Measurements from ENCODE around the gene LMO7.

The LMO7 gene

GRCh38 chr13:75811361-75811760, 175.2 kb downstream of the LMO7 start:
- no peaks in the 10 kb centered on the region for H3K36me3 ChIP-seq (ENCODE audit: control insufficient read depth, low read depth, low read length)
- H3K27me3 ChIP-seq (ENCODE audit: control insufficient read depth, insufficient read depth, low read length): no peaks in the 10 kb centered on the region
- H3K27ac ChIP-seq (ENCODE audit: low read length): no peak overlapping the region
- peaks cover under 1% of the 10 kb centered on the region for H3K4me1 ChIP-seq (ENCODE audit: control insufficient read depth, low read depth, low read length)
- H3K9me3 ChIP-seq (ENCODE audit: control insufficient read depth, low read depth, low read length): no peaks in the 10 kb centered on the region
- no peak overlapping the region for H3K9ac ChIP-seq (ENCODE audit: low read length)
- no peak overlapping the region for H3K4me3 ChIP-seq (ENCODE audit: low read length)

GRCh38 chr13:75811841-75812240, 175.7 kb downstream of the LMO7 start:
- H3K4me3 ChIP-seq (ENCODE audit: low read length): no peak overlapping the region
- H3K9ac ChIP-seq (ENCODE audit: low read length): no peak overlapping the region
- no peaks in the 10 kb centered on the region for H3K4me1 ChIP-seq (ENCODE audit: control insufficient read depth, low read depth, low read length)
- H3K27me3 ChIP-seq (ENCODE audit: control insufficient read depth, insufficient read depth, low read length): no peaks in the 10 kb centered on the region
- no peaks in the 10 kb centered on the region for H3K9me3 ChIP-seq (ENCODE audit: control insufficient read depth, low read depth, low read length)
- H3K36me3 ChIP-seq (ENCODE audit: control insufficient read depth, low read depth, low read length): no peaks in the 10 kb centered on the region
- no peak overlapping the region for H3K27ac ChIP-seq (ENCODE audit: low read length)

- Histone ChIP-seq H3K27ac (ENCODE audit: low read length) (no peak overlapping the region), H3K27me3 (ENCODE audit: control insufficient read depth, insufficient read depth, low read length) (no peaks in the 10 kb centered on the region), H3K4me1 (ENCODE audit: control insufficient read depth, low read depth, low read length) (no peaks in the 10 kb centered on the region), H3K4me3 (ENCODE audit: low read length) (no peak overlapping the region), H3K9me3 (ENCODE audit: control insufficient read depth, low read depth, low read length) (no peaks in the 10 kb centered on the region), H3K9ac (ENCODE audit: low read length) (no peak overlapping the region), H3K36me3 (ENCODE audit: control insufficient read depth, low read depth, low read length) (no peaks in the 10 kb centered on the region)
Measured at GRCh38 chr13:75812751-75813181, 176.6 kb downstream of the LMO7 start.

- Histone ChIP-seq H3K4me3 (ENCODE audit: low read length) (no peak overlapping the region), H3K9ac (ENCODE audit: low read length) (no peak overlapping the region), H3K9me3 (ENCODE audit: control insufficient read depth, low read depth, low read length) (no peaks in the 10 kb centered on the region), H3K36me3 (ENCODE audit: control insufficient read depth, low read depth, low read length) (no peaks in the 10 kb centered on the region), H3K4me1 (ENCODE audit: control insufficient read depth, low read depth, low read length) (peaks cover 4% of the 10 kb centered on the region), H3K27ac (ENCODE audit: low read length) (no peak overlapping the region), H3K27me3 (ENCODE audit: control insufficient read depth, insufficient read depth, low read length) (no peaks in the 10 kb centered on the region)
Measured at GRCh38 chr13:75813323-75813722, 177.2 kb downstream of the LMO7 start.

GRCh38 chr13:75818179-75818967, 182.2 kb downstream of the LMO7 start:
- no peak overlapping the region for H3K9ac ChIP-seq (ENCODE audit: low read length)
- H3K27ac ChIP-seq (ENCODE audit: low read length): no peak overlapping the region
- no peaks in the 10 kb centered on the region for H3K27me3 ChIP-seq (ENCODE audit: control insufficient read depth, insufficient read depth, low read length)
- H3K36me3 ChIP-seq (ENCODE audit: control insufficient read depth, low read depth, low read length): no peaks in the 10 kb centered on the region
- H3K4me1 ChIP-seq (ENCODE audit: control insufficient read depth, low read depth, low read length): peaks cover 11% of the 10 kb centered on the region
- no peaks in the 10 kb centered on the region for H3K9me3 ChIP-seq (ENCODE audit: control insufficient read depth, low read depth, low read length)
- H3K4me3 ChIP-seq (ENCODE audit: low read length): no peak overlapping the region

GRCh38 chr13:75818968-75819225, 182.8 kb downstream of the LMO7 start:
- H3K27me3 ChIP-seq (ENCODE audit: control insufficient read depth, insufficient read depth, low read length): no peaks in the 10 kb centered on the region
- H3K4me3 ChIP-seq (ENCODE audit: low read length): no peak overlapping the region
- H3K27ac ChIP-seq (ENCODE audit: low read length): no peak overlapping the region
- no peaks in the 10 kb centered on the region for H3K9me3 ChIP-seq (ENCODE audit: control insufficient read depth, low read depth, low read length)
- H3K36me3 ChIP-seq (ENCODE audit: control insufficient read depth, low read depth, low read length): no peaks in the 10 kb centered on the region
- H3K4me1 ChIP-seq (ENCODE audit: control insufficient read depth, low read depth, low read length): peaks cover 13% of the 10 kb centered on the region
- no peak overlapping the region for H3K9ac ChIP-seq (ENCODE audit: low read length)

- H3K27me3 ChIP-seq (ENCODE audit: control insufficient read depth, insufficient read depth, low read length): no peaks in the 10 kb centered on the region
- H3K4me1 ChIP-seq (ENCODE audit: control insufficient read depth, low read depth, low read length): peaks cover 16% of the 10 kb centered on the region
- H3K9me3 ChIP-seq (ENCODE audit: control insufficient read depth, low read depth, low read length): no peaks in the 10 kb centered on the region
- no peak overlapping the region for H3K9ac ChIP-seq (ENCODE audit: low read length)
- no peak overlapping the region for H3K27ac ChIP-seq (ENCODE audit: low read length)
- H3K4me3 ChIP-seq (ENCODE audit: low read length): peak overlapping the region; percentile 6
- H3K36me3 ChIP-seq (ENCODE audit: control insufficient read depth, low read depth, low read length): no peaks in the 10 kb centered on the region
Measured at GRCh38 chr13:75825161-75825560, 189.0 kb downstream of the LMO7 start.

GRCh38 chr13:75825594-75825993, 189.5 kb downstream of the LMO7 start:
- Histone ChIP-seq H3K9ac (ENCODE audit: low read length) (no peak overlapping the region), H3K9me3 (ENCODE audit: control insufficient read depth, low read depth, low read length) (no peaks in the 10 kb centered on the region), H3K27ac (ENCODE audit: low read length) (no peak overlapping the region), H3K4me3 (ENCODE audit: low read length) (peak overlapping the region; percentile 6), H3K27me3 (ENCODE audit: control insufficient read depth, insufficient read depth, low read length) (no peaks in the 10 kb centered on the region), H3K36me3 (ENCODE audit: control insufficient read depth, low read depth, low read length) (no peaks in the 10 kb centered on the region), H3K4me1 (ENCODE audit: control insufficient read depth, low read depth, low read length) (peaks cover 16% of the 10 kb centered on the region)

GRCh38 chr13:75826391-75826790, 190.3 kb downstream of the LMO7 start:
- Histone ChIP-seq H3K27ac (ENCODE audit: low read length) (no peak overlapping the region), H3K4me1 (ENCODE audit: control insufficient read depth, low read depth, low read length) (peaks cover 16% of the 10 kb centered on the region), H3K36me3 (ENCODE audit: control insufficient read depth, low read depth, low read length) (no peaks in the 10 kb centered on the region), H3K27me3 (ENCODE audit: control insufficient read depth, insufficient read depth, low read length) (no peaks in the 10 kb centered on the region), H3K9me3 (ENCODE audit: control insufficient read depth, low read depth, low read length) (peaks cover 4% of the 10 kb centered on the region), H3K4me3 (ENCODE audit: low read length) (no peak overlapping the region), H3K9ac (ENCODE audit: low read length) (no peak overlapping the region)

GRCh38 chr13:75829830-75830229, 193.7 kb downstream of the LMO7 start:
- H3K9ac ChIP-seq (ENCODE audit: low read length): no peak overlapping the region
- peaks cover 4% of the 10 kb centered on the region for H3K9me3 ChIP-seq (ENCODE audit: control insufficient read depth, low read depth, low read length)
- peaks cover 9% of the 10 kb centered on the region for H3K4me1 ChIP-seq (ENCODE audit: control insufficient read depth, low read depth, low read length)
- no peaks in the 10 kb centered on the region for H3K36me3 ChIP-seq (ENCODE audit: control insufficient read depth, low read depth, low read length)
- no peak overlapping the region for H3K27ac ChIP-seq (ENCODE audit: low read length)
- H3K4me3 ChIP-seq (ENCODE audit: low read length): no peak overlapping the region
- H3K27me3 ChIP-seq (ENCODE audit: control insufficient read depth, insufficient read depth, low read length): no peaks in the 10 kb centered on the region

- Histone ChIP-seq H3K27ac (ENCODE audit: low read length) (no peak overlapping the region), H3K36me3 (ENCODE audit: control insufficient read depth, low read depth, low read length) (no peaks in the 10 kb centered on the region), H3K9ac (ENCODE audit: low read length) (no peak overlapping the region), H3K9me3 (ENCODE audit: control insufficient read depth, low read depth, low read length) (peaks cover 4% of the 10 kb centered on the region), H3K27me3 (ENCODE audit: control insufficient read depth, insufficient read depth, low read length) (no peaks in the 10 kb centered on the region), H3K4me3 (ENCODE audit: low read length) (no peak overlapping the region), H3K4me1 (ENCODE audit: control insufficient read depth, low read depth, low read length) (no peaks in the 10 kb centered on the region)
Measured at GRCh38 chr13:75830842-75831241, 194.7 kb downstream of the LMO7 start.

- Histone ChIP-seq H3K4me3 (ENCODE audit: low read length) (no peak overlapping the region), H3K4me1 (ENCODE audit: control insufficient read depth, low read depth, low read length) (no peaks in the 10 kb centered on the region), H3K27me3 (ENCODE audit: control insufficient read depth, insufficient read depth, low read length) (no peaks in the 10 kb centered on the region), H3K9ac (ENCODE audit: low read length) (no peak overlapping the region), H3K36me3 (ENCODE audit: control insufficient read depth, low read depth, low read length) (no peaks in the 10 kb centered on the region), H3K9me3 (ENCODE audit: control insufficient read depth, low read depth, low read length) (peaks cover 4% of the 10 kb centered on the region), H3K27ac (ENCODE audit: low read length) (no peak overlapping the region)
Measured at GRCh38 chr13:75831389-75831788, 195.3 kb downstream of the LMO7 start.
